GM19468 (cell line): Measurements from ENCODE around the gene YBX1.
"Not testable (repeated sequence)": the region's sequence is repeated elsewhere in the genome, so short reads cannot be mapped to it uniquely, and the experiment has no call there.

ENCODE experiments used
- ATAC-seq: cut with Tn5 transposase; IDR thresholded peaks from one replicate; pipeline ENCODE4 v1.9.1; 2021; ENCODE audit warnings: mild to moderate bottlenecking, moderate library complexity, moderate number of reproducible peaks; ENCODE audit not compliant: unreplicated experiment; ENCODE audit errors: extremely low read depth

Gene YBX1

GRCh38 chr1:42746436-42747105 lies 64.4 kb downstream of the YBX1 start:
- no peak for ATAC-seq

GRCh38 chr1:42747125-42747524 lies 64.9 kb downstream of the YBX1 start:
- ATAC-seq, result no peak

- ATAC-seq, result no peak
These were observed 65.8 kb downstream of the YBX1 start for GRCh38 chr1:42748021-42748420.

- ATAC-seq, result no peak
These were observed 66.5 kb downstream of the YBX1 start for GRCh38 chr1:42748461-42749410.

- ATAC-seq, result no peak
These were observed 67.8 kb downstream of the YBX1 start for GRCh38 chr1:42750041-42750440.

GRCh38 chr1:42751511-42752070 lies 69.4 kb downstream of the YBX1 start:
- not testable (repeated sequence) for ATAC-seq

GRCh38 chr1:42752284-42752683 lies 70.1 kb downstream of the YBX1 start:
- no peak for ATAC-seq

- no peak for ATAC-seq
These were observed 70.9 kb downstream of the YBX1 start for GRCh38 chr1:42753070-42753469.
